Spleen (tissue), 13 donors: ENCODE results near the gene ZNF141. TPM values are rescaled to one million over a fixed set of nuclear protein-coding genes. Genes with fewer than 3 reads are reported as not detected.
"Not testable (repeated sequence)": the region's sequence is repeated elsewhere in the genome, so short reads cannot be mapped to it uniquely, and the experiment has no call there.

Experiments used
- DNase-seq: peaks from one replicate; pipeline ENCODE4 v3.0.0-alpha.2; 2020
- H3K27ac ChIP-seq, 8 donors: fragments of 200-600 bp; sonication (generic) in 7 of 8; 1 replicate in 4 of 8; 2 replicates in 4 of 8; pipeline versions ENCODE4 v1.5.0 to v1.8.0; 2016 to 2021; ENCODE audit warnings: inconsistent platforms in 4 of 8, mild to moderate bottlenecking in 4 of 8, moderate library complexity in 1 of 8
- H3K27me3 ChIP-seq, 7 donors: fragments of 200-600 bp; sonication (generic) in 6 of 7; replicated peaks in 1 of 7; 1 replicate in 4 of 7; 2 replicates in 3 of 7; pipeline versions ENCODE4 v1.5.0 to v1.8.0; 2016 to 2021; ENCODE audit warnings: inconsistent platforms in 3 of 7, mild to moderate bottlenecking in 1 of 7
- H3K36me3 ChIP-seq, 6 donors: fragments of 200-600 bp; sonication (generic) in 5 of 6; 1 replicate in 4 of 6; 2 replicates in 2 of 6; pipeline versions ENCODE4 v1.5.0 to v1.8.0; 2016 to 2021; ENCODE audit warnings: inconsistent platforms in 2 of 6
- H3K4me1 ChIP-seq, 6 donors: fragments of 200-600 bp; sonication (generic) in 5 of 6; 1 replicate in 3 of 6; 2 replicates in 3 of 6; pipeline versions ENCODE4 v1.5.0 to v1.8.0; 2016 to 2021; ENCODE audit warnings: inconsistent platforms in 3 of 6
- H3K4me3 ChIP-seq, 8 donors: fragments of 200-600 bp; sonication (generic) in 7 of 8; 1 replicate in 4 of 8; 2 replicates in 4 of 8; pipeline versions ENCODE4 v1.5.0 to v1.8.0; 2016 to 2021; ENCODE audit warnings: inconsistent platforms in 4 of 8, mild to moderate bottlenecking in 4 of 8, moderate library complexity in 2 of 8
- H3K9me3 ChIP-seq, 8 donors: fragments of 200-600 bp; sonication (generic) in 7 of 8; 1 replicate in 4 of 8; 2 replicates in 4 of 8; pipeline versions ENCODE4 v1.5.0 to v1.8.0; 2016 to 2021; ENCODE audit warnings: inconsistent platforms in 4 of 8
- POLR2A ChIP-seq, 3 donors: fragments of 450-650 bp; IDR thresholded peaks; one replicate each; pipeline ENCODE4 v1.5.1; 2017; ENCODE audit warnings: antibody characterized with exemption in 3 of 3, mild to moderate bottlenecking in 1 of 3
- POLR2AphosphoS5 ChIP-seq, 3 donors: sonication (generic); formaldehyde crosslinking; IDR thresholded peaks; one replicate each; pipeline ENCODE4 v1.5.1; 2017; ENCODE audit warnings: antibody characterized with exemption in 3 of 3
- WGBS, 5 donors: extraction: QIAGEN DNeasy Blood & Tissue Kit in 3 of 5; methylation state at CpG; one replicate each; pipeline versions ENCODE4 v1.1.5 to v1.1.7; 2013 to 2018; 5-methylcytosine and 5-hydroxymethylcytosine counted together
- intact Hi-C: fragments of 100-400 bp; cut with DNase I; formaldehyde crosslinking; loops from one replicate; pipeline ENCODE4 v1.15.0; 2023; ENCODE audit warnings: low total_unique reads
- long read RNA-seq, 2 donors: transcript quantifications; one replicate each; lab custom pipeline, GENCODE V29; 2026
- polyA plus RNA-seq, 3 donors: library from polyadenylated mRNA; stranded (reverse); fragments of 200-250 nt; gene quantifications; one replicate each; pipeline ENCODE4 v1.2.1, GENCODE V29; 2013
- total RNA-seq, 7 donors: library from RNA; depleted of rRNA in 3 of 7; stranded (reverse); fragments of >200 nt in 3 of 7; fragmentation: NEBNext Ultra II Directional in 4 of 7; extraction: Animal tissue kit (Norgen Biotek cat#: 25700) in 4 of 7; gene quantifications; one replicate each; pipeline versions ENCODE4 v1.1.0 to v1.2.1, GENCODE V29; 2016 to 2021
- TF ChIP-seq, protein P1 (sequence below), 11 experiments: fragments of 200-600 bp in 7 of 11; fragments of 450-650 bp in 4 of 11; sonication (generic) in 4 of 11; IDR thresholded peaks in 8 of 11; conservative IDR thresholded peaks in 3 of 11; 1 replicate in 7 of 11; 2 replicates in 4 of 11; pipeline versions ENCODE4 v1.4.0 to v1.8.0; 2016 to 2021; ENCODE audit warnings: antibody characterized with exemption in 11 of 11, inconsistent platforms in 4 of 11, mild to moderate bottlenecking in 1 of 11
- donor health status: healthy with polysubstance abuse.
- donor health status: DM: no; HTN: no; CAD: no; lungs with moderate emphysema.
- donor health status: DM: no; HTN: no; CAD: no.
- donor health status: Bipolar disorder and iron deficiency.
- donor health status: healthy.
- donor health status: DM: no; HTN: no; CAD: no.
- donor health status: DM: yes; HTN: yes; CAD: no.

The ZNF141 gene
- total RNA-seq (10 to 100 TPM; 29.0 to 55.5 (median 34.0) TPM), polyA plus RNA-seq (1 to 10 TPM; 5.6 to 6.0 (median 5.7) TPM)
- long read RNA-seq, donor 1, partial matches to known transcripts, result 0 of 3 reads
- long read RNA-seq, donor 1, other reads (novel, unspliced or antisense), result 0 of 3 reads
- long read RNA-seq, donor 2, result 0 reads

DNA sequence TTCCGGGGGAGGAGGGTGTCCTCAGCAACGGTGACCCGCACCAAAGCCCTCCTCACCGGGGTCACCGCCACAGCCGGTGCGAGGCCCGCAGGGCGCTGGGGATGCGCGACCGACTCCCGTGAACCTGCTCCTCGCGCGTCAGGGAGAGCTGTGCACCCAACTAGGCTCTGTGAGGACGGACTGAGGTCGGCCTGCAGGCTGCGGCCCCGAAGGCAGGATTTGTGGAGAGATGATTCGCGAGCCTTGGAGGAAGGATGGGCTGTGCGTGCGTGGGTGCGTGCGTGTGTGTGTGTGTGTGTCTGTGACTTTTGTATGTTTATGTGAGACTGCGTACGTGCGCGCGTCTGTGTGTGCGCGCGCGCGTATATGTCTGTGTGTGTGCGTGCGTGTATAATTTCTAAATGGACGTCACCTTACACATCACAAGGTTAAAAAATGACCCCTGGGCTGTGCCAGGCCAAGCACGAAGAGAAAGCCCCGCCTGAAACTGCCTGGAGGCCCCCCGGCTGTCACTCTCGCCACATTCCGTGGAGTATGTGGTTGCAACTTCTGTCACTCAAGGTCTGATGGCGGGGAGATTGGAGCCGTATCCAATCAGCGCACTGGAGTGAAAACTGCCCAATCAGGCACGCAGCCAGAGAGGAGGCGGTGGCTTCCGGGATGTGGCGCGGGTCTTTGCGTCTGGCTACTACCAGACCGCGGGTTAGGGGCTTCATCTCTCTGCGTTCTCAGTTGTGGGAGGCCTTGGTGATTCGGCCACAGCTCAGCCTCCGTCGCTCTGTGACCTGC lies at the start of gene ZNF141:
ZNF141 (plus strand) TSS at position 672 of the 789 bp plus-strand sequence. CDS start 170 bp downstream, outside the sequence.
- peak in 2 of 3 donors; percentile 66 to 72 for TF ChIP-seq POLR2A (IDR thresholded peaks at IDR 0.05)
- TF ChIP-seq, protein P1, sequence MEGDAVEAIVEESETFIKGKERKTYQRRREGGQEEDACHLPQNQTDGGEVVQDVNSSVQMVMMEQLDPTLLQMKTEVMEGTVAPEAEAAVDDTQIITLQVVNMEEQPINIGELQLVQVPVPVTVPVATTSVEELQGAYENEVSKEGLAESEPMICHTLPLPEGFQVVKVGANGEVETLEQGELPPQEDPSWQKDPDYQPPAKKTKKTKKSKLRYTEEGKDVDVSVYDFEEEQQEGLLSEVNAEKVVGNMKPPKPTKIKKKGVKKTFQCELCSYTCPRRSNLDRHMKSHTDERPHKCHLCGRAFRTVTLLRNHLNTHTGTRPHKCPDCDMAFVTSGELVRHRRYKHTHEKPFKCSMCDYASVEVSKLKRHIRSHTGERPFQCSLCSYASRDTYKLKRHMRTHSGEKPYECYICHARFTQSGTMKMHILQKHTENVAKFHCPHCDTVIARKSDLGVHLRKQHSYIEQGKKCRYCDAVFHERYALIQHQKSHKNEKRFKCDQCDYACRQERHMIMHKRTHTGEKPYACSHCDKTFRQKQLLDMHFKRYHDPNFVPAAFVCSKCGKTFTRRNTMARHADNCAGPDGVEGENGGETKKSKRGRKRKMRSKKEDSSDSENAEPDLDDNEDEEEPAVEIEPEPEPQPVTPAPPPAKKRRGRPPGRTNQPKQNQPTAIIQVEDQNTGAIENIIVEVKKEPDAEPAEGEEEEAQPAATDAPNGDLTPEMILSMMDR (IDR thresholded peaks at IDR 0.05 in 8 of 11, conservative IDR thresholded peaks at IDR 0.05 in 3 of 11), result peak in 1 of 11 experiments; percentile 20
- peak; percentile 91 to 95 (median 92) for TF ChIP-seq POLR2AphosphoS5 (IDR thresholded peaks at IDR 0.05)
- 0 to 1% (median 0%) methylated on average over 45 to 59 of the region's 59 CpGs for WGBS, 5 donors
- Histone ChIP-seq H3K4me3 (peak within 1 kb of the TSS; percentile 58 to 93 (median 84)), H3K36me3 (peaks cover 0 to 28% (median 7%) of the 10 kb centered on the region in 6 donors), H3K27me3 (no peaks in the 10 kb centered on the region), H3K27ac (peak within 1 kb of the TSS; percentile 84 to 97 (median 95)), H3K4me1 (peaks cover 15 to 35% (median 23%) of the 10 kb centered on the region in 6 donors), H3K9me3 (peaks cover 0 to 59% (median 39%) of the 10 kb centered on the region in 8 donors)
- peak; percentile 96 for DNase-seq
- intact Hi-C loops, result loop anchor here (10.0 kb wide), 1 partner anchor 137 kb away; no protein-coding TSS in a partner anchor

DNA sequence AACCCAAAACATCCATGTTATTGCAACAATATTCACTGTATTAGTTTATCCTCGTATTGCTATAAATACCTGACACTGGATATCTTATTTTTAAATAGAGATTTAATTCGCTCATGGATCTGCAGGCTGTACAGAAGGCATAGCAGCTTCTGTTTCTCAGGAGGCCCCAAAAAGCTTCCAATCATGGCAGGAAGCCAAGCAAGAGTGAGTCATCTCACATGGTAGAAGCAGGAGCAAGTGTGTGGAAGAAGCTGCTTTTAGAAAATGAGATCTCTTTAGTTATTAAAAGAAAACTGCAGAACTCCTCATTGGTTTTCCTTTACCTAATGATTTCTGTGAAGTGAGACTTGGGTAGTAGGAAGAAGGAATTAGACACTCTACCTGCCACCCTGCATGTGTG lies 48.7 kb upstream of the ZNF141 start:
- Histone ChIP-seq H3K27ac (no peak overlapping the region), H3K9me3 (peaks cover 10 to 100% (median 95%) of the 10 kb centered on the region in 8 donors), H3K36me3 (no peaks in the 10 kb centered on the region), H3K4me3 (no peak overlapping the region), H3K27me3 (no peaks in the 10 kb centered on the region), H3K4me1 (no peaks in the 10 kb centered on the region)
- TF ChIP-seq, protein P1 (IDR thresholded peaks at IDR 0.05 in 8 of 11, conservative IDR thresholded peaks at IDR 0.05 in 3 of 11), result no peak
- TF ChIP-seq POLR2A (IDR thresholded peaks at IDR 0.05), result no peak
- no peak for DNase-seq
- intact Hi-C loops, result no loop called here
- 87 to 97% (median 90%) methylated on average over 2 of the region's 2 CpGs for WGBS, 5 donors

DNA sequence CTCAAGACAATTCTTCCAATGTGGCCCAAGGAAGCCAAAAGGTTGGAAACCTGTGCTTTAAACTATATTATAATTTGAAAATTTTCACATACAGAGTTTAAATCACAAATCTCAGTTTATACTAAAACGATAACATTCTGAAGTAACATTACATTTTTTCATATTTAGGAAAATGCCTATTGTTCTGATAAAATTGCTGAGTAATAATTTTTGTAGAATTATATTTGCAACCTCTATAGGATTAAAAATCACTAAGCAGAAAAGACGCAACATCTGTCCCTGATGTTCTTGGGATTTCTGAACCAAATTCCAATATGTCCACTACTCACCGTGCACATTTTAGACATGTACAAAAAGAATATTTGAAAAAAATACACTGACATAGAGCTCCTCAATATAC lies 42.9 kb upstream of the ZNF141 start:
- H3K27me3 ChIP-seq, result no peaks in the 10 kb centered on the region
- no peak overlapping the region for H3K4me3 ChIP-seq
- WGBS, 5 donors, result 91 to 98% (median 93%) methylated on average over 3 of the region's 3 CpGs
- no peaks in the 10 kb centered on the region for H3K36me3 ChIP-seq
- H3K9me3 ChIP-seq, result peaks cover 5 to 92% (median 74%) of the 10 kb centered on the region in 8 donors
- TF ChIP-seq POLR2AphosphoS5 (IDR thresholded peaks at IDR 0.05) (no peak), POLR2A (IDR thresholded peaks at IDR 0.05) (no peak)
- TF ChIP-seq, protein P1 (IDR thresholded peaks at IDR 0.05 in 8 of 11, conservative IDR thresholded peaks at IDR 0.05 in 3 of 11), result no peak
- DNase-seq, result no peak
- H3K27ac ChIP-seq, result no peak overlapping the region
- no peaks in the 10 kb centered on the region for H3K4me1 ChIP-seq
- intact Hi-C loops, result no loop called here

DNA sequence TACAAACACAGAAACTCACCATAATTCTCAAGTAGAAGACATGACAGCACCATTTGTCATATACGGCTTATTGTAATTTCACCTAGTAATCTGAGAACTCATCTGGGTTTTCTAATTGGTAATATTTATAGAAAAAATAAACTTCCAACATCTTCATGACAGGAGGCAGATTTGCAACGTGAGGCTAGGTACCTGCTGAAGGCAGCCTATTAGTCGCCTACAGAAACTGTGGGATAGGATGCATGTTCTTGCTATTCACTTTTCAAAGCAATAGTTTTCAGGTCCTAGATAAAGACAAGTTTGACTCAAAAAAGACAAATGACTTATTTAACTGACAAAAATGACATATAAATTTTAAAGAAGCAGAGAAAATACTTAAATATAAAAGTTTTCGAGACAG lies 35.2 kb upstream of the ZNF141 start:
- peaks cover 0 to 6% (median 0%) of the 10 kb centered on the region in 6 donors for H3K4me1 ChIP-seq
- H3K4me3 ChIP-seq, result no peak overlapping the region
- peaks cover 0 to 22% (median 0%) of the 10 kb centered on the region in 7 donors for H3K27me3 ChIP-seq
- no peak for DNase-seq
- intact Hi-C loops, result no loop called here
- peaks cover 0 to 89% (median 76%) of the 10 kb centered on the region in 8 donors for H3K9me3 ChIP-seq
- WGBS, 5 donors, result 92 to 97% (median 94%) methylated on average over 4 of the region's 4 CpGs
- no peaks in the 10 kb centered on the region for H3K36me3 ChIP-seq
- H3K27ac ChIP-seq, result no peak overlapping the region
- no peak for TF ChIP-seq POLR2A (IDR thresholded peaks at IDR 0.05)
- TF ChIP-seq POLR2AphosphoS5 (IDR thresholded peaks at IDR 0.05), result no peak
- TF ChIP-seq, protein P1 (IDR thresholded peaks at IDR 0.05 in 8 of 11, conservative IDR thresholded peaks at IDR 0.05 in 3 of 11), result no peak

DNA sequence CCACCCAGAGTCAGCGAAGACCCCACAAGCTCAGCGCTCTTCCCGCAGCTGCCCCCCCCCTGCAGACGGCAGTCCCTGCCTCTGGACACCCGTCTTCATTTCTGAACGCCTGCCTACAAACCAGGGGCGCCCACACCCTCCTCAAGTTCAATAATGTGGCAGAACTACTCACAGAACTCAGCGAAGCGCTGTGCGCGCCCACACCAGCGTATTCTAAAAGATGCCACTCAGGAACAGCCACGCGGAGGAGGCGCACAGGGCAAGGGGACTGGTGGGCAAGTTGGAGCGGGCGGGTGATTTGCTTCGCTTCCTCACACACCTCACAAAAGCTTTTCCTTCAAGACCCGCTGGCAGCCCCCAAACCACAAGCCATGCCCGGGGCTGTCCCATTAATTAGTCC lies 33.1 kb upstream of the ZNF141 start:
- H3K36me3 ChIP-seq, DNase-seq, intact Hi-C loops, H3K4me1 ChIP-seq, H3K27ac ChIP-seq: not testable (repeated sequence)
- Histone ChIP-seq H3K4me3 (peak overlapping the region in 4 of 8 donors; percentile 33 to 63 (median 42)), H3K27me3 (peaks cover 0 to 22% (median 0%) of the 10 kb centered on the region in 7 donors), H3K9me3 (peaks cover 0 to 95% (median 84%) of the 10 kb centered on the region in 8 donors)
- 24 to 39% (median 27%) methylated on average over 19 to 20 of the region's 20 CpGs for WGBS, 5 donors
